GM20431 (cell line): ENCODE data around the gene CCDC8.
"Not testable (repeated sequence)": the region's sequence is repeated elsewhere in the genome, so short reads cannot be mapped to it uniquely, and the experiment has no call there.

Experiments
- in situ Hi-C: fragments of 300-500 bp; cut with MseI, MboI; formaldehyde crosslinking; loops from one replicate; pipeline ENCODE4 v1.15.0; 2020; ENCODE audit warnings: low sequenced_read_pairs; ENCODE audit not compliant: unreplicated experiment

CCDC8 gene

GRCh38 chr19:46413262-46414031, at the start of gene CCDC8:
TSS of gene CCDC8 (minus strand) at chr19:46413564. CDS start at chr19:46412810, 754 bp downstream.
- in situ Hi-C loops, result no loop called here

- in situ Hi-C loops, result no loop called here
Measured at GRCh38 chr19:46461537-46461936, 48.2 kb upstream of the CCDC8 start.

- in situ Hi-C loops, result no loop called here
Measured at GRCh38 chr19:46460981-46461380, 47.6 kb upstream of the CCDC8 start.

GRCh38 chr19:46460055-46460454, 46.7 kb upstream of the CCDC8 start:
- in situ Hi-C loops, result no loop called here

GRCh38 chr19:46456930-46457329, 43.6 kb upstream of the CCDC8 start:
- in situ Hi-C loops, result no loop called here

GRCh38 chr19:46454244-46454643, 40.9 kb upstream of the CCDC8 start:
- in situ Hi-C loops, result no loop called here

GRCh38 chr19:46453661-46454060, 40.3 kb upstream of the CCDC8 start:
- in situ Hi-C loops, result no loop called here

- in situ Hi-C loops, result no loop called here
Measured at GRCh38 chr19:46452186-46452585, 38.8 kb upstream of the CCDC8 start.

GRCh38 chr19:46451352-46451751, 38.0 kb upstream of the CCDC8 start:
- in situ Hi-C loops, result no loop called here

GRCh38 chr19:46450737-46451136, 37.4 kb upstream of the CCDC8 start:
- in situ Hi-C loops, result no loop called here

GRCh38 chr19:46449228-46449627, 35.9 kb upstream of the CCDC8 start:
- in situ Hi-C loops, result no loop called here

- in situ Hi-C loops, result no loop called here
Measured at GRCh38 chr19:46448601-46449000, 35.2 kb upstream of the CCDC8 start.

- in situ Hi-C loops, result no loop called here
Measured at GRCh38 chr19:46447824-46448223, 34.5 kb upstream of the CCDC8 start.

GRCh38 chr19:46447006-46447405, 33.6 kb upstream of the CCDC8 start:
- in situ Hi-C loops, result no loop called here

- in situ Hi-C loops, result no loop called here
Measured at GRCh38 chr19:46446021-46446420, 32.7 kb upstream of the CCDC8 start.

- in situ Hi-C loops, result no loop called here
Measured at GRCh38 chr19:46442808-46443450, 29.6 kb upstream of the CCDC8 start.

- in situ Hi-C loops, result no loop called here
Measured at GRCh38 chr19:46441866-46442265, 28.5 kb upstream of the CCDC8 start.

- in situ Hi-C loops, result not testable (repeated sequence)
Measured at GRCh38 chr19:46435689-46436088, 22.3 kb upstream of the CCDC8 start.

GRCh38 chr19:46435009-46435408, 21.6 kb upstream of the CCDC8 start:
- in situ Hi-C loops, result no loop called here

- in situ Hi-C loops, result not testable (repeated sequence)
Measured at GRCh38 chr19:46433470-46433869, 20.1 kb upstream of the CCDC8 start.

GRCh38 chr19:46431824-46432223, 18.5 kb upstream of the CCDC8 start:
- in situ Hi-C loops, result no loop called here

GRCh38 chr19:46429999-46430398, 16.6 kb upstream of the CCDC8 start:
- in situ Hi-C loops, result no loop called here
